Transverse colon (tissue), 4 donors: Measurements from ENCODE around the gene NHERF1. TPM values are rescaled to one million over a fixed set of nuclear protein-coding genes. Genes with fewer than 3 reads are reported as not detected.

Experiments
- DNase-seq: peaks from one replicate; pipeline ENCODE4 v3.0.0-alpha.2; 2019
- H3K27ac ChIP-seq, 4 donors: fragments of 200-600 bp; sonication (generic); 2 replicates each; pipeline ENCODE4 v1.5.1; 2016 to 2018; ENCODE audit warnings: inconsistent platforms in 4 of 4
- H3K27me3 ChIP-seq: fragments of 200-600 bp; sonication (generic); 2 replicates; pipeline ENCODE4 v1.5.1; 2017; ENCODE audit warnings: inconsistent platforms
- H3K36me3 ChIP-seq, 4 donors: fragments of 200-600 bp; sonication (generic); 2 replicates each; pipeline ENCODE4 v1.5.1; 2017 to 2019; ENCODE audit warnings: inconsistent platforms in 4 of 4
- H3K4me1 ChIP-seq, 4 donors: fragments of 200-600 bp; sonication (generic); 2 replicates each; pipeline ENCODE4 v1.5.1; 2017 to 2020; ENCODE audit warnings: inconsistent platforms in 4 of 4
- H3K4me3 ChIP-seq, 4 donors: fragments of 200-600 bp; sonication (generic); 1 replicate in 1 of 4; 2 replicates in 3 of 4; pipeline versions ENCODE4 v1.5.1 to v1.6.1; 2017 to 2019; ENCODE audit warnings: inconsistent platforms in 4 of 4
- H3K9me3 ChIP-seq, 2 donors: fragments of 200-600 bp; sonication (generic); 2 replicates each; pipeline ENCODE4 v1.5.1; 2017 to 2019; ENCODE audit warnings: inconsistent platforms in 2 of 2
- CTCF ChIP-seq, 5 experiments: fragments of 200-600 bp in 3 of 5; fragments of 450-650 bp in 2 of 5; sonication (generic) in 3 of 5; IDR thresholded peaks; 1 replicate in 2 of 5; 2 replicates in 3 of 5; pipeline ENCODE4 v1.5.1; 2016 to 2017; ENCODE audit warnings: antibody characterized with exemption in 5 of 5, inconsistent platforms in 3 of 5, mild to moderate bottlenecking in 2 of 5, moderate library complexity in 1 of 5
- EP300 ChIP-seq: sonication (generic); formaldehyde crosslinking; IDR thresholded peaks from one replicate; pipeline ENCODE4 v1.6.1; 2017; ENCODE audit warnings: antibody characterized with exemption, low read depth
- POLR2A ChIP-seq: fragments of 450-650 bp; IDR thresholded peaks from one replicate; pipeline ENCODE4 v1.6.1; 2016; ENCODE audit warnings: antibody characterized with exemption, mild to moderate bottlenecking, moderate library complexity
- POLR2AphosphoS5 ChIP-seq, 3 donors: sonication (generic); formaldehyde crosslinking; IDR thresholded peaks; one replicate each; pipeline ENCODE4 v1.6.1; 2016; ENCODE audit warnings: antibody characterized with exemption in 3 of 3
- WGBS, 2 donors: methylation state at CpG; one replicate each; pipeline ENCODE4 v1.1.5; 2018; ENCODE audit warnings: low coverage in 1 of 2; 5-methylcytosine and 5-hydroxymethylcytosine counted together
- in situ Hi-C, 4 donors: fragments of 200-750 bp; cut with MboI; loops; one replicate each; pipeline versions ENCODE4 v1.15.0 to v1.15.1; 2017; ENCODE audit warnings: low sequenced_read_pairs in 3 of 4, low pct_ligation_motif_present in 1 of 4, low pct_unique_long_range_greater_than_20kb in 1 of 4
- intact Hi-C: fragments of 100-400 bp; cut with DNase I; formaldehyde crosslinking; loops from one replicate; pipeline ENCODE4 v1.15.1; 2023; ENCODE audit warnings: low total_unique reads
- total RNA-seq, 4 donors: library from RNA; depleted of rRNA; stranded (reverse); fragments of >200 nt; gene quantifications; one replicate each; pipeline ENCODE4 v1.1.0, GENCODE V29; 2016

Gene NHERF1
- total RNA-seq, 4 donors from 2014 or later = 118 to 463 (median 233) TPM

GRCh38 chr17:74752822-74753401 lies 4.5 kb downstream of the NHERF1 start:
- TF ChIP-seq EP300 = no peak
- TF ChIP-seq CTCF (IDR thresholded peaks at IDR 0.05) = no peak
- TF ChIP-seq POLR2A = no peak
- TF ChIP-seq POLR2AphosphoS5 (IDR thresholded peaks at IDR 0.05) = no peak
- H3K27ac ChIP-seq = peak overlapping the region; percentile 5 to 93 (median 44)
- in situ Hi-C loops (no loop called here), intact Hi-C loops (no loop called here)
- peak; percentile 37 for DNase-seq
- peaks cover 17 to 60% (median 42%) of the 10 kb centered on the region in 4 donors for H3K4me1 ChIP-seq
- WGBS, 2 donors = 94% methylated on average over 7 of the region's 7 CpGs; no CpG with 5 or more reads in 1 of the 2 donors
- no peak overlapping the region for H3K4me3 ChIP-seq
- H3K27me3 ChIP-seq = no peaks in the 10 kb centered on the region
- no peaks in the 10 kb centered on the region for H3K9me3 ChIP-seq
- H3K36me3 ChIP-seq = no peaks in the 10 kb centered on the region

GRCh38 chr17:74754832-74755231 lies 6.4 kb downstream of the NHERF1 start:
- Histone ChIP-seq H3K4me3 (no peak overlapping the region), H3K9me3 (no peaks in the 10 kb centered on the region), H3K27me3 (no peaks in the 10 kb centered on the region), H3K27ac (peak overlapping the region in 1 of 4 donors; percentile 13), H3K4me1 (peaks cover 35 to 73% (median 56%) of the 10 kb centered on the region in 4 donors), H3K36me3 (no peaks in the 10 kb centered on the region)
- TF ChIP-seq EP300 = no peak
- no peak for TF ChIP-seq CTCF (IDR thresholded peaks at IDR 0.05)
- no peak for TF ChIP-seq POLR2AphosphoS5 (IDR thresholded peaks at IDR 0.05)
- no peak for TF ChIP-seq POLR2A
- intact Hi-C loops (no loop called here), in situ Hi-C loops (no loop called here)
- no peak for DNase-seq
- 100% methylated on average over 3 of the region's 3 CpGs; no CpG with 5 or more reads in 1 of the 2 donors for WGBS, 2 donors

DNA sequence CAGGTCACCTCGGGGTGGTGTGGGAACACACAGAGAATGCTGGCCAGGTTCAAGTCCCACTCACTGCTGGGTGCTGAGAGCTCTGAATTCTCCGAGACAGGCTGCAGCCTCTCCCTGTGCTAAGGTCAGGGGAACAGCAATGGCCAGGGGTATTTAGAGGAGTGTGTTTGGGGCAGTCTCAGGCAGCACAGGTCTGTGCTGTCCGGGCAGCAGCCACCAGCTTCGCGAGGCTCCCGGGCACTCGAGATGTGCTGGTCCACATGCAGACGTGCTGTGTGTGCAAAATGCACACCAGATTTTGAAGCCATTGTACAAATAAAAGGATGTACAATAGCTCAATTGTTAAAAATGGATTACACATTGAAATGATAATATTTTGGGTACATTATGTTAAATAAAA lies 7.1 kb downstream of the NHERF1 start:
- in situ Hi-C loops (no loop called here), intact Hi-C loops (no loop called here)
- Histone ChIP-seq H3K27ac (no peak overlapping the region), H3K27me3 (no peaks in the 10 kb centered on the region), H3K36me3 (no peaks in the 10 kb centered on the region), H3K4me3 (no peak overlapping the region), H3K4me1 (peaks cover 38 to 73% (median 57%) of the 10 kb centered on the region in 4 donors), H3K9me3 (no peaks in the 10 kb centered on the region)
- 89 to 100% methylated on average over 4 to 8 of the region's 8 CpGs for WGBS, 2 donors
- no peak for DNase-seq
- TF ChIP-seq EP300 = no peak
- no peak for TF ChIP-seq POLR2A
- TF ChIP-seq POLR2AphosphoS5 (IDR thresholded peaks at IDR 0.05) = no peak
- no peak for TF ChIP-seq CTCF (IDR thresholded peaks at IDR 0.05)

GRCh38 chr17:74756891-74757290 lies 8.5 kb downstream of the NHERF1 start:
- Histone ChIP-seq H3K4me1 (peaks cover 40 to 75% (median 53%) of the 10 kb centered on the region in 4 donors), H3K36me3 (no peaks in the 10 kb centered on the region), H3K9me3 (no peaks in the 10 kb centered on the region), H3K27ac (peak overlapping the region in 1 of 4 donors; percentile 43), H3K27me3 (no peaks in the 10 kb centered on the region), H3K4me3 (no peak overlapping the region)
- intact Hi-C loops = loop anchor here (1.0 kb wide), 1 partner anchor 27 kb away; no protein-coding TSS in a partner anchor
- TF ChIP-seq EP300 (no peak), CTCF (IDR thresholded peaks at IDR 0.05) (no peak), POLR2AphosphoS5 (IDR thresholded peaks at IDR 0.05) (no peak), POLR2A (no peak)
- in situ Hi-C loops = no loop called here
- 83% methylated on average over 3 of the region's 3 CpGs; no CpG with 5 or more reads in 1 of the 2 donors for WGBS, 2 donors
- DNase-seq = no peak
